Smooth muscle cell (in vitro differentiated cells): ENCODE data around the gene EXOG. TPM values are rescaled to one million over a fixed set of nuclear protein-coding genes. Genes with fewer than 3 reads are reported as not detected.

Experiments
- DNase-seq: peaks from one replicate; lab custom pipeline; 2025; ENCODE audit not compliant: unreplicated experiment; lab: John Stamatoyannopoulos, UW
- H2AFZ ChIP-seq: fragments of 200-600 bp; sonication (generic); 2 replicates; pipeline ENCODE4 v1.6.0; 2016; ENCODE audit warnings: antibody characterized with exemption, low read depth, mild to moderate bottlenecking
- H3F3A ChIP-seq: fragments of 200-600 bp; sonication (generic); 2 replicates; pipeline ENCODE4 v1.6.0; 2017; ENCODE audit warnings: antibody characterized with exemption, low read depth
- H3K27ac ChIP-seq: fragments of 200-600 bp; sonication (generic); 2 replicates; pipeline ENCODE4 v1.5.1; 2016; ENCODE audit warnings: low read depth, mild to moderate bottlenecking
- H3K27me3 ChIP-seq: fragments of 200-600 bp; sonication (generic); 2 replicates; pipeline ENCODE4 v1.6.1; 2016; ENCODE audit warnings: low read depth, mild to moderate bottlenecking
- H3K36me3 ChIP-seq: fragments of 200-600 bp; sonication (generic); 2 replicates; pipeline ENCODE4 v1.5.1; 2016; ENCODE audit warnings: low read depth
- H3K4me1 ChIP-seq: fragments of 200-600 bp; sonication (generic); 2 replicates; pipeline ENCODE4 v1.5.1; 2016; ENCODE audit warnings: low read depth
- H3K4me2 ChIP-seq: fragments of 200-600 bp; sonication (generic); 2 replicates; pipeline ENCODE4 v1.6.0; 2016; ENCODE audit warnings: mild to moderate bottlenecking
- H3K4me3 ChIP-seq: fragments of 200-600 bp; sonication (generic); 2 replicates; pipeline ENCODE4 v1.5.1; 2016; ENCODE audit warnings: mild to moderate bottlenecking
- H3K79me2 ChIP-seq: fragments of 200-600 bp; sonication (generic); 2 replicates; pipeline ENCODE4 v1.6.0; 2016; ENCODE audit warnings: low read depth, mild to moderate bottlenecking
- H3K9ac ChIP-seq: fragments of 200-600 bp; sonication (generic); 2 replicates; pipeline ENCODE4 v1.6.0; 2016; ENCODE audit warnings: low read depth
- H3K9me3 ChIP-seq: fragments of 200-600 bp; sonication (generic); replicated peaks from 2 replicates; pipeline ENCODE4 v1.5.1; 2016; ENCODE audit warnings: low read depth
- H4K20me1 ChIP-seq: fragments of 200-600 bp; sonication (generic); 2 replicates; pipeline ENCODE4 v1.6.0; 2016; ENCODE audit warnings: low read depth
- CTCF ChIP-seq: fragments of 200-600 bp; sonication (generic); IDR thresholded peaks from 2 replicates; pipeline ENCODE4 v1.5.1; 2017; ENCODE audit warnings: borderline replicate concordance, mild to moderate bottlenecking, antibody characterized with exemption; ENCODE audit not compliant: insufficient read depth, poor library complexity, severe bottlenecking
- WGBS: methylation state at CpG from one replicate; pipeline ENCODE4 v1.1.7; 2016; ENCODE audit warnings: low lambda C conversion rate; 5-methylcytosine and 5-hydroxymethylcytosine counted together
- polyA plus RNA-seq: library from polyadenylated mRNA; unstranded; fragments of >200 nt; fragmentation: Nextera tagmentation; extraction: Ambion mirVana; gene quantifications from 2 replicates; pipeline ENCODE4 v1.2.1, GENCODE V29; 2016
- total RNA-seq: library from RNA; depleted of rRNA; stranded (reverse); fragments of >200 nt; gene quantifications from 2 replicates; pipeline ENCODE4 v1.2.3, GENCODE V29; 2014

EXOG gene
- total and polyA plus RNA-seq, 2 experiments from 2014 or later, result 3.9 to 5.2 TPM

GRCh38 chr3:38490281-38491030 is 5.7 kb upstream of the EXOG start:
- H3K27me3 ChIP-seq, result no peaks in the 10 kb centered on the region
- H3K4me3 ChIP-seq, result no peak overlapping the region
- TF ChIP-seq CTCF, result no peak
- H3K79me2 ChIP-seq, result no peaks in the 10 kb centered on the region
- no peaks in the 10 kb centered on the region for H3F3A ChIP-seq
- no peaks in the 10 kb centered on the region for H3K9me3 ChIP-seq
- no peak overlapping the region for H3K9ac ChIP-seq
- no peaks in the 10 kb centered on the region for H3K4me1 ChIP-seq
- DNase-seq, result no peak
- 85% methylated on average over 11 of the region's 11 CpGs for WGBS
- H3K36me3 ChIP-seq, result no peaks in the 10 kb centered on the region
- no peak overlapping the region for H3K4me2 ChIP-seq
- H3K27ac ChIP-seq, result no peak overlapping the region
- H2AFZ ChIP-seq, result no peak overlapping the region
- H4K20me1 ChIP-seq, result no peaks in the 10 kb centered on the region

GRCh38 chr3:38491215-38491614 is 4.9 kb upstream of the EXOG start:
- Histone ChIP-seq H3K27me3 (no peaks in the 10 kb centered on the region), H3K79me2 (no peaks in the 10 kb centered on the region), H3K9me3 (no peaks in the 10 kb centered on the region), H4K20me1 (no peaks in the 10 kb centered on the region), H3K4me2 (no peak overlapping the region), H3K4me1 (no peaks in the 10 kb centered on the region), H3K36me3 (no peaks in the 10 kb centered on the region), H3K27ac (no peak overlapping the region), H3F3A (peaks cover 3% of the 10 kb centered on the region), H3K4me3 (no peak overlapping the region), H3K9ac (no peak overlapping the region), H2AFZ (no peak overlapping the region)
- DNase-seq, result no peak
- no peak for TF ChIP-seq CTCF
- 97% methylated on average over 6 of the region's 6 CpGs for WGBS

GRCh38 chr3:38493031-38493430 is 3.1 kb upstream of the EXOG start:
- Histone ChIP-seq H2AFZ (no peak overlapping the region), H3K4me2 (no peak overlapping the region), H3K27ac (no peak overlapping the region), H3K4me1 (peaks cover 10% of the 10 kb centered on the region), H3K36me3 (no peaks in the 10 kb centered on the region), H4K20me1 (no peaks in the 10 kb centered on the region), H3K79me2 (no peaks in the 10 kb centered on the region), H3K9ac (no peak overlapping the region), H3K4me3 (no peak overlapping the region), H3K9me3 (no peaks in the 10 kb centered on the region), H3K27me3 (no peaks in the 10 kb centered on the region), H3F3A (peaks cover 3% of the 10 kb centered on the region)
- no peak for DNase-seq
- 73% methylated on average over 4 of the region's 4 CpGs for whole genome bisulfite sequencing
- no peak for TF ChIP-seq CTCF

- peaks cover 3% of the 10 kb centered on the region for H3K36me3 ChIP-seq
- H3K4me2 ChIP-seq, result peak overlapping the region; percentile 85
- peaks cover 10% of the 10 kb centered on the region for H3K4me1 ChIP-seq
- no peaks in the 10 kb centered on the region for H3K9me3 ChIP-seq
- no peak overlapping the region for H2AFZ ChIP-seq
- no peaks in the 10 kb centered on the region for H3K79me2 ChIP-seq
- TF ChIP-seq CTCF, result no peak
- H3K27ac ChIP-seq, result peak overlapping the region; percentile 3
- no peaks in the 10 kb centered on the region for H4K20me1 ChIP-seq
- peak overlapping the region; percentile 58 for H3K4me3 ChIP-seq
- H3F3A ChIP-seq, result peaks cover 3% of the 10 kb centered on the region
- DNase-seq, result no peak
- H3K27me3 ChIP-seq, result no peaks in the 10 kb centered on the region
- 42% methylated on average over 4 of the region's 4 CpGs for WGBS
- H3K9ac ChIP-seq, result no peak overlapping the region
Observed at GRCh38 chr3:38497031-38497430, 891 bp downstream of the EXOG start.
